Measurements from ENCODE around the gene AURKAIP1.

DNA sequence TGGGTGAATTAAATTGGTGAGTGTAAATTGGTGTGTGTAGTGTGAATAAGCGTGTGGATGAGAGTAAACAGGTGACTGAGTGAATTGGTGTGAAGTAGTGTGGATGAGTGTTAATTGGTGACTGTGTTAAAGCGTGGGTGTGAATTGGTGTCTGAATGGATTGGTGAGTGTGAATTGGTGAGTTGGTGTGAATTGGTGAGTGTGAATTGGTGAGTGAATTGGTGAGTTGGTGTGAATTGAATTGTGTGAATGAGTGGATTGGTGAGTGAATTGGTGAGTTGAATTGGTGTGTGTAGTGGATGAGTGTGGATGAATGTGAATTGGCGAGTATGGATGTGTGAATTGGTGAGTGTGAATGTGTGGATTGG is 8.3 kb downstream of the AURKAIP1 start:
- TF ChIP-seq TAF1 (IDR thresholded peaks at IDR 0.05; ENCODE audit: control insufficient read depth, extremely low read depth, insufficient read depth, low read length, severe bottlenecking) (no peak), NFRKB (IDR thresholded peaks at IDR 0.05; ENCODE audit: low read depth) (no peak), RCOR1 (IDR thresholded peaks at IDR 0.05; ENCODE audit: borderline replicate concordance in 1 of 2, low read depth in 2 of 2, low read length in 2 of 2) (no peak), NUFIP1 (IDR thresholded peaks at IDR 0.05; ENCODE audit: partially characterized antibody) (no peak), MAX (CRISPR knock-in tag; IDR thresholded peaks at IDR 0.05) (no peak), KDM1A (IDR thresholded peaks at IDR 0.05) (no peak), SREBF1 (IDR thresholded peaks at IDR 0.05; ENCODE audit: borderline replicate concordance, low read depth, low read length) (no peak), FOXK2 (conservative IDR thresholded peaks at IDR 0.05 in 1 of 2, IDR thresholded peaks at IDR 0.05 in 1 of 2; ENCODE audit: low read depth in 2 of 2) (no peak), CEBPG (CRISPR knock-in tag; IDR thresholded peaks at IDR 0.05) (no peak), CEBPG (tag; conservative IDR thresholded peaks at IDR 0.05 in 1 of 2, IDR thresholded peaks at IDR 0.05 in 1 of 2) (no peak), POLR3G (IDR thresholded peaks at IDR 0.05; ENCODE audit: extremely low read depth, insufficient read length, insufficient replicate concordance) (no peak), CBX3 (IDR thresholded peaks at IDR 0.05; ENCODE audit: borderline replicate concordance in 1 of 2, low read length in 2 of 2) (no peak)
- TF ChIP-seq, protein P1, sequence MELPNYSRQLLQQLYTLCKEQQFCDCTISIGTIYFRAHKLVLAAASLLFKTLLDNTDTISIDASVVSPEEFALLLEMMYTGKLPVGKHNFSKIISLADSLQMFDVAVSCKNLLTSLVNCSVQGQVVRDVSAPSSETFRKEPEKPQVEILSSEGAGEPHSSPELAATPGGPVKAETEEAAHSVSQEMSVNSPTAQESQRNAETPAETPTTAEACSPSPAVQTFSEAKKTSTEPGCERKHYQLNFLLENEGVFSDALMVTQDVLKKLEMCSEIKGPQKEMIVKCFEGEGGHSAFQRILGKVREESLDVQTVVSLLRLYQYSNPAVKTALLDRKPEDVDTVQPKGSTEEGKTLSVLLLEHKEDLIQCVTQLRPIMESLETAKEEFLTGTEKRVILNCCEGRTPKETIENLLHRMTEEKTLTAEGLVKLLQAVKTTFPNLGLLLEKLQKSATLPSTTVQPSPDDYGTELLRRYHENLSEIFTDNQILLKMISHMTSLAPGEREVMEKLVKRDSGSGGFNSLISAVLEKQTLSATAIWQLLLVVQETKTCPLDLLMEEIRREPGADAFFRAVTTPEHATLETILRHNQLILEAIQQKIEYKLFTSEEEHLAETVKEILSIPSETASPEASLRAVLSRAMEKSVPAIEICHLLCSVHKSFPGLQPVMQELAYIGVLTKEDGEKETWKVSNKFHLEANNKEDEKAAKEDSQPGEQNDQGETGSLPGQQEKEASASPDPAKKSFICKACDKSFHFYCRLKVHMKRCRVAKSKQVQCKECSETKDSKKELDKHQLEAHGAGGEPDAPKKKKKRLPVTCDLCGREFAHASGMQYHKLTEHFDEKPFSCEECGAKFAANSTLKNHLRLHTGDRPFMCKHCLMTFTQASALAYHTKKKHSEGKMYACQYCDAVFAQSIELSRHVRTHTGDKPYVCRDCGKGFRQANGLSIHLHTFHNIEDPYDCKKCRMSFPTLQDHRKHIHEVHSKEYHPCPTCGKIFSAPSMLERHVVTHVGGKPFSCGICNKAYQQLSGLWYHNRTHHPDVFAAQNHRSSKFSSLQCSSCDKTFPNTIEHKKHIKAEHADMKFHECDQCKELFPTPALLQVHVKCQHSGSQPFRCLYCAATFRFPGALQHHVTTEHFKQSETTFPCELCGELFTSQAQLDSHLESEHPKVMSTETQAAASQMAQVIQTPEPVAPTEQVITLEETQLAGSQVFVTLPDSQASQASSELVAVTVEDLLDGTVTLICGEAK (IDR thresholded peaks at IDR 0.05) = no peak
- TF ChIP-seq, protein P1 (CRISPR knock-in tag; IDR thresholded peaks at IDR 0.05) = no peak

Measured in K562 (cell line).